Colon (tissue), 2 donors: ENCODE measurements around the gene RNF39.
A peak's percentile ranks its signal among the peaks of the same experiment; 100 is the strongest.

Source experiments
- FAIRE-seq: peaks from 2 replicates; lab custom pipeline; 2012; peaks lifted over from hg19 to GRCh38; lab: Jason Lieb, UNC
- donor health status: control.
- donor health status: control.

Gene RNF39

DNA sequence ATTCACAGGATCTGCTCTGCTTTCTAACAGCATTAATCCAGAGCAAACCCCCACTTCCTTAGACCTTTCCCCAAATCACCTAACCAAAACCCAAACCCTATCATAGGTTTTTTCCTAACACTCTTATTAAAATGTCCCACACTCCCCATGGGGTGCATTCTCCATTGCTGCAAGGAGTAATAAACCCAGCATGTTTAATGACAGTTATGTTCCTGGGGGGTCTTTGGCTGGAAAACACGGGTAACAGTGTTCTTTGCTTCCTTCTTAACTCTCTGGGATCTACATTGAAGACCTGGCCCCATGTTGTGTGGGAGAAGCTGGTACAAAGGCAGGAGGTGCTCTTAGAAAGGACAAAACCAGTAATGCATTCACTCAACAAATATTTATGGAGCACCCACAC lies 21.3 kb upstream of the RNF39 start:
- FAIRE-seq: no peak

DNA sequence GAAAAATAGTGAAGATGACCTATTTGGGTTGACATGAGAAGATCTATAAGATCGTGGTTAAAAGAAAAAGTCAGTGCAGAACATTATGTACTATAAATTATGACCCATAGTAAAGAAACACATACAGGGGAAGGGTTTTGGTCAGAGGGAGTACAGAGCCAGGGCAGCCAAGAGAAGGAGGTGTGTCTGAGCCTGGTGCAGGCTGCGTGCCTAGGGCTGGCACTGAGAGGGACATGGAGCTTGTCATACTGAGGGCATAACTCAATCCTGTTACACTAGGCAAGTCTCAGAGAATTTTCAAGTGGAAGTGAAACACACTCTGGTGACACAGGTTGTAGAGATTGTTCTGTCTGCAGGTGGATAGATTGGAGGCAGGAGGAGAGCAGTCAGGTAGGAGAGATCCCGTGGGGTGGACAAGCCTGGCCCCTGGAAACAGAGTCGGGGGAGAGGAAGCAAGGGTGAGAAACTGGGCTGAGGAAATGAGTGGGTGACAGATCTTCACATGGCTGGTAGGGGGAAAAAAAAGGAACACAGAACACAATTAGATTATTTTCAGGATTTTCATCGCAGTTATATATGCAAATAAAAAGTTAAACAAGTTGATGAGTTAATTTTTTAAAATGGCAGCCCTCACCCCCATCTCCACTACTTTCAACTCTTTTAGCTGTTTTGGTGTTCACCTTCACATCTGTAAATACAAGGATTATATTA lies 18.5 kb upstream of the RNF39 start:
- no peak for FAIRE-seq

DNA sequence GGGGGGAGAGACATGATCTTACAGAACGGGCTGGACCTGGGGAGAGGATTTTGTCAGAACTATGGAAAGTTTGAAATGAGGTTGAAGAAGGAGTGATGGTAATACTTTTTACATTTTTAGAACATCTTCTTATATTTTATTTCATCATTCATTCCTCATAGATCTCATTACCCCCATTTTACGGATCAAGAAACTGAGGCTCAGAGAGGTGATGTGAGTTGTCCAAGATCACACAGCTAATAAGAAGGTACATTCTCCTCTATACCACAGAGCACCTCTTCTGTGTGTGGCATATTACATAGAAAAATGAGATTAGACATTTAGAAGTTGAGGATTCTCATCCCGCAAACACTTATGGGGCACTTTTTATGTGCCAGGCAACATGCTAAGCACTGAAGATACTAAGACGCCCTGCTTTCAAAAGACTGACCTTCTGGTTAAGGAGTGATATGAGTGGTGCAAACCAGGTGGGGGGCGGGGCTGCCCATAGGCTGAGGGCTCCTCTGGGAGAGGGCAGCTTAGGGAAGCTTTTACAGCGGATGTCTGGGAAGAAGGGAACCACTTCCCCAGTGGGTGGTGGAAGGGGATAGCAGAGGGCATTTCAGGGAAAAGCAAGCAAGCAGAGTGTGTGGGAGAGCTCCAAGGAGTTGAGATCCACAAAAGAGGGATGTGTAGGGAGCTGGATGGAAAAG lies 17.4 kb upstream of the RNF39 start:
- no peak for FAIRE-seq

GRCh38 chr6:30091577-30092381 lies 16.2 kb upstream of the RNF39 start:
- FAIRE-seq: no peak

DNA sequence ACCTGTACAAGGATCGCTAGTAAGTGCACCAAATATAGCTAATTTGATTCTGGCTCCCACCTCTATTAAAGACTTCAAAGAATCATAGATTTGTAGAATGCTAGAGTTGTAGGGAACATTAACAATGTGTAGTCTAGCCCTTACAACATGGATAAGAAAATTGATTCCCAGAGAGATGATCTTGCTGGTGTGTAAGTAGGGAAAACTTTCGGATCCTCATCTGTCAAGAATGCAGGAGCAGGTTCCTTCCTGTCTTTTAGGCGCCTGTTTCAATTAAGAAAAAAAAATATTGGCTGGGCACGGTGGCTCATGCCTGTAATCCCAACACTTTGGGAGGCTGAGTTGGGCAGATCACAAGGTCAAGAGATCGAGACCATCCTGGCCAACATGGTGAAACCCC lies 12.3 kb upstream of the RNF39 start:
- no peak for FAIRE-seq

GRCh38 chr6:30077218-30077617 lies 1.6 kb upstream of the RNF39 start:
- no peak for FAIRE-seq

DNA sequence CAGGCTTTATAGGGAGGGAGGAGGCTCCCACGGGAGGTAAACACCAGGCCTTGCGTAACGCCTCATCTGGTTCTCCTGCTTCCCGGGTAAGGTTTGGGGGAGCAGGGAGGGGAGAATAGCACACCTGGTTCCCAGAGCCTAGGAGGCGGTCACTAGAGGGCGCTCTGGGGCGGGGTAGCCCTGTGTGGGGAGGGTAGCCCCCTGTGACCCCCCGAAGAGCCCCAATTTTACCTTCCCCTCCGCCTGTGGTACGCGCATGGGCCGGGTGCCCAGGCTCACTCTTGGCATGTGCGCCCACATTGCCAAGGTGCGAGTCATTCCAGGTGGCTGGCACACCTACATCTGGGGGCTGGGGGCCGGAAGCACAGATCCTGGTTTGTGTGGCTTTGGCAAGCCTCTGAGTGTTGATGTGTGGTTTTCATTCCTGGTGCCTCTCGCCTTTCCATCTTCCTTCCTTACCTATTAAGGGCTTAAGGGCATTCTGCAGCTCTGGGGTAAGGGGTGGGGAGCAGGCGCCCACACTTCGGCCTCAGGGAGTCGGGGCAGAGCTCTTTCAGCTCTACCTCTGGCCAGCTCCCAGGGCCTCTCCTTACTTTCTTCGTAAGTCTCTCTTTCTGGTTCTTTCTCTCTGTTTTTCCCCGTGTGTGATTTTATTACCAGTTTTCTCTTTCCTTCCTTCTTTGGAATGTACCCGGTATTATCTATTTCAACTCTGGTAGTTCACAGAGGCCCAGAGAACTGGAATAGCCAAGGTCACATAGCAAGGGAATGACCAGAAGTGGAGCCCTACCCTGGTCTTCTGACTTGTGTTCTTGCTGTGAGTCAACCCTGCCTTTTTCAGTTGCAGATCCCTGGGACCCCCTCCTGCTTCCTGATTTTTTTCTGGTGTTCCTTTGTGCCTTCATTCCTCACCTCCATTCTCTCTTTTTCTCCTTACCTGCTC lies 492 bp upstream of the RNF39 start:
- FAIRE-seq: no peak

DNA sequence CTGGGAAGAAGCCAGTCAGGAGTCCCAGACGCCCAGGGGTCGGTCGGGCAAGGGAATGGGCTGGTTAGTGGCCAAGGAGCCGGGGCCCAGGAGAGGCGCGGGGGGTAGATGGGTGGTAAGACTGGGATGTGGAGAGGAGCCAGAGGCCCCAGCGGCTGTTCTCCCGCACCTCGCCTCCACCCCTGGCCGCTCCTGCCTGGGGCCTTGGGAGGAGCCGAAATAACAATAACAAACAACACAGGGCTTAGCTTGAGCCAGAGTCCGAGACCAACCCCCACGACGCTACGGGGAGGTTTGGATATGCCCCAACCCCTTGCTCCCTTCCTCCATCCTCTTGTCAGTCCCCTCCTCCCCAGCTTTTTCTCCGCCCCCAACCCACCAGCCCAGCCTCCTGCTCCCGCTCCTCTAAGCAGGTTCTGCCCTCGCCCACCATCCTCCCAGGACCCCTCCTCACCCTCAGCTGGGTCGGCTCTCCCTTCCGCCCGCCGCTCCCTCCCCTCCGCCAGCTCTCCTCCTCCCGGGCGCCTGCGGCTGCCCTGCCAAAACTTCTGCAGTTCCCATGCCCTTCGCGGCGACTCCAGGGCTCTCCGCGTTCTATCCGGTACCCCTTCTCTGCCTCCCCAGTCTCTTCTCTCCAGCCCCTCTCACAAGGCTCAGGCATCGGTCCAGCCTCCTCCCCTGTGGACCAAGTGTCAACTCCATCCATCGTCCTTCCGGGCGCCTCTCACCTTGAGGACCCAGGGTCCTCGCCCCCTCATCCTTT lies 1.1 kb downstream of the RNF39 start:
- no peak for FAIRE-seq

DNA sequence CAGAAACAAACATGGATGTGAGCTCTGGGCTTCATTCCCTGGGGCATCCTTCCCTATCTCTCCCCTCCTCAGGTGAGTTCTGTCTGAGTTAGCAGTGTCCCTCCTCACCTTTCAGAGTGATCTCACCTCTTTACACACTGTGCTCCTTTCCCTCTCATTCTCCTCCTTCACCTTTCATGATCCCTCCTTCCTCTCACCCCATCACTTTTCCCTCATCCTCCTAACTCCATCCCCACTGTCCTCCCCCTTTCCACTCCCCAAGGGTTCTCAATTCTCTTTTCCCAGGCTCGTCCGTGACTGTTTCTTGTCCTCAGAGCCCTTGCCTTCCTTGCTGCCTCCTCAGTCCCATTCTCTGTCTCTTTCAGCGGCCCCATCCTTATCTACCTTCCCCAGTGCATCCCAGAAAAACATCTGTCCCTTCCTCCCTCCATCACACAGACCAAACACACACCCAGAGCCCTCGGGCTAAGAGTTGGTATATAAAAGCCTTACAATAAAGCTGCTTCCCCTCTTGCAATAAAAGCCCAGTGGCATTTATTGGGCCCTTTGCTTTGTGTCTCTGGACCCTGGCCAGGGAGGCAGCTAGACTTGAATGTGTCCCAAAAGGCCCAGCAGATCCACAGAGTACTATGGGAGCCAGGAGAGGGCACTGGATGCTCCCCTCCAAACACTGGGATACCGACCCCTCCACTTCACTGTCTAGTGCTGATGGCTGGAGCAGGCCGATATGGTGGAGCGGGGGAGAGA lies 1.9 kb downstream of the RNF39 start:
- FAIRE-seq: no peak

GRCh38 chr6:30071858-30072257 lies 3.7 kb downstream of the RNF39 start:
- no peak for FAIRE-seq

- FAIRE-seq: no peak
Measured at GRCh38 chr6:30071081-30071818, 4.3 kb downstream of the RNF39 start.

GRCh38 chr6:30067460-30068139 lies 8.0 kb downstream of the RNF39 start:
- no peak for FAIRE-seq

- peak; percentile 80 for FAIRE-seq
Measured at GRCh38 chr6:30066577-30067459, 8.8 kb downstream of the RNF39 start, which contains the start of gene PPP1R11. Gene PPP1R11, plus strand, starts transcription at chr6:30067198. Its CDS starts 213 bp downstream, at chr6:30067411.

GRCh38 chr6:30066082-30066481 lies 9.5 kb downstream of the RNF39 start:
- no peak for FAIRE-seq

- no peak for FAIRE-seq
Measured at GRCh38 chr6:30063315-30063714, 12.3 kb downstream of the RNF39 start.

GRCh38 chr6:30062471-30063178 lies 12.9 kb downstream of the RNF39 start:
- no peak for FAIRE-seq

DNA sequence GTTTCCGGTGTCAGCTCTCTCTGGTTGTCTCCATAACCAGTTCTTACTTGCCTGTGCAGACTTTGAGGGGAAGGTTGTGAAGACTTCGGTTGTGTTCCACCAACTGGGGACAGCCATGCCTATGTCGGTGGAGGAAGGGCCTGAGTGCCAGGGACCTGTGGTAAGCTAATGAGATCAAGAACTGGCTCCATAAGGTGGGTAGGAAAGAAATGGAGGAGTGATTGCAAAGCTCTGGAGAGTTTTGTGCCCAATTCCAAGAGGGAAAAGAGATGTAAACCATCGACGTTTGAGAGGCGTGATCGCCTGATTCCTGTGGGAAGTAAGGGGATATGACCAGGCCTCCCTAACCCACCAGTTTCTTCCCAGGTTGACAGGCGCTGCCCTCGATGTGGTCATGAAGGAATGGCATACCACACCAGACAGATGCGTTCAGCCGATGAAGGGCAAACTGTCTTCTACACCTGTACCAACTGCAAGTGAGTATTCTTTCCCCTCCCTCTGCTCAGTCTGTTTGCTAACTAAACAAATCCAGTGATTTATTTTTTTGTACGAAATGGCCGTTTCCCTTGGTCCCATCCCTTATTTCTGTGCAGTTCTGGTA lies 13.6 kb downstream of the RNF39 start:
- no peak for FAIRE-seq
